Hematopoietic multipotent progenitor cell treated with erythropoietin and hydrocortisone succinate and interleukin-3 and kit ligand, for 15 days (in vitro differentiated cells): ENCODE data around the gene TNNI2.

Source experiments
- DNase-seq: peaks from one replicate; pipeline ENCODE4 v3.0.0-alpha.2; 2015; ENCODE audit warnings: low spot score

TNNI2 gene

DNA sequence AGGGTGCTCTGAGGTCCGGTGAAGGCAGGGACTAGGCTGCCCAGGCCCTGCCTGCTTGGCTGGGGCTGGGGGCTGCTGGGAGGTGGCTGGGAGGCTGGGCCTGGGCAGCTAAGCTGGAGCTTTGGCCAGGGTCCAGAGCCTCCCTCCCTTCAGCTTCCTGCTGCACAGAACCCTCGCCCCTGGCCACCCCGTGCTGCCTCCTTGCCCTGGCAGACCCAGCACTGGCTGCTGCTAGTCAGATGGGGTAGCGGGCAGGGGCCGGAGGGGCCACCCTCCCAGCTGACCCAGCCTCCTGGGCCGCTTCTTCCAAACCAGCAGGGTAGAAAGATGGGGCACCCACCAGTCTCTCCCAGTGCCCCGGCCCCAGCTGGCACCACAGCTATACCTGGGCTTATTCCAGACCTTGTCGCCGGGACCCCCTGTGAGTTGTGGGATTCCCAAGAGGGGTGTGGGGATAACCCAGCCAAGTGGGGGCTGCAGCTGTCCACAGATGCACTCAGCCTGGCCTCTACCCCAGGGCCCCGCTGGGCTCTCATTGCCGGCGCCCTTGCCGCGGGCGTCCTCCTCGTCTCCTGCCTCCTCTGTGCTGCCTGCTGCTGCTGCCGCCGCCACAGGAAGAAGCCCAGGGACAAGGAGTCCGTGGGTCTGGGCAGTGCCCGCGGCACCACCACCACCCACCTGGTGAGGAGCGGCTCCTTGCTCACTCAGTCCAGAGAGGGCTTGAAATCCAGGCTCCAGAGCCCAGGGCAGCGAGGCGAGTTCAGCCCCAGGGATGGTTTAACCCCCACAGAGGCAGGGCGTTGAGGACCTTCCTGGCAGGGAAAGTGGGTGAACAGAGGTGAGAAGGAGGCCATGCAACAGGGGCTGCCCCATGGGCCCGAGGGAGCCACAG lies 3.8 kb upstream of the TNNI2 start, which contains the start of gene SYT8:
Gene SYT8 (plus strand): TSS at position 212 of the 892 bp plus-strand sequence. CDS start 116 bp downstream, at position 328.
- DNase-seq: no peak

DNA sequence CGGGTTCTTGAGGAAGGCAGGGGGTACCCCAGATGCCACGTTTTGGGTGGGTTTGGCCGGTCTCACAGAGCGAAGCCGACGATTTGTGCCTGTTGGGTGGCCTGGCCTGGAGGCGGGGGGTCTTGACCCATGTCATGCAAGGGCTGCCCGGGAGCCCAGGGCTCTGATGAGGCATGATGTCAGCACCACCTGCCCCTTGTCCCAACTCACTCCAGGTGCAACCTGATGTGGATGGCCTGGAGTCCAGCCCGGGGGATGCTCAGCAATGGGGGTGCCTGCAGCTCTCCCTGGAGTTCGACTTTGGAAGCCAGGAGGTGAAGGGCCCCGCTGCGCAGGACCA lies 3.1 kb upstream of the TNNI2 start:
- no peak for DNase-seq

DNA sequence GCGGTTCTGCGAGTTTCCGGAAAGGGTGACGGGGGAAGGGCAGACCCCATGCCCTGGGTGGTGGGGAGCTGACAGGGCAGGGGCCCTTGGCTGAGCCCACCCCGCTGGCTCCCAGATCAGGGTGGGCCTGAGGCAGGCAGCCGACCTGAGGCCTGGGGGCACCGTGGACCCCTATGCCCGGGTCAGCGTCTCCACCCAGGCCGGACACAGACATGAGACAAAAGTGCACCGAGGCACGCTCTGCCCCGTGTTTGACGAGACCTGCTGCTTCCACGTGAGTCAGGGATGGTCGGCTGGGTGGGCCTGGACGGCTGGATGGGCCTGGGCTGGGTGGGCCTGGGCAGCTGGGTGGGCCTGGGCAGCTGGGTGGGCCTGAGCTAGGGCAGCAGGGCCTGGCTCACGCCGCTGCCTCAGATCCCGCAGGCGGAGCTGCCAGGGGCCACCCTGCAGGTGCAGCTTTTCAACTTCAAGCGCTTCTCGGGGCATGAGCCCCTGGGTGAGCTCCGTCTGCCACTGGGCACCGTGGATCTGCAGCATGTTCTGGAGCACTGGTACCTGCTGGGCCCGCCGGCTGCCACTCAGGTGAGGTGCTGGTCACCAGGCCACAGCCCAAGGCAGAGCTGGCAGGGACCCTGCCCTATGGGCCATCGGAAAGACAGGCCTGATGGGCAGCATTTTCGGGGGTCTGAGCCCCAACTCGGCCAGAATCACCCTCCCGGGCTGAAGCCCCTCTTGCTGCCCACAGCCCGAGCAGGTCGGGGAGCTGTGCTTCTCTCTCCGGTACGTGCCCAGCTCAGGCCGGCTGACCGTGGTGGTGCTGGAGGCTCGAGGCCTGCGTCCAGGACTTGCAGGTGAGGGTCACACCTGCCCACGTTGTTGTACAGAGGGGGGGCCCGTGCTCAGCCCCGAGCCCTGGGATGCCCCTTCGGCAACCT lies 2.5 kb upstream of the TNNI2 start:
- DNase-seq: no peak

DNA sequence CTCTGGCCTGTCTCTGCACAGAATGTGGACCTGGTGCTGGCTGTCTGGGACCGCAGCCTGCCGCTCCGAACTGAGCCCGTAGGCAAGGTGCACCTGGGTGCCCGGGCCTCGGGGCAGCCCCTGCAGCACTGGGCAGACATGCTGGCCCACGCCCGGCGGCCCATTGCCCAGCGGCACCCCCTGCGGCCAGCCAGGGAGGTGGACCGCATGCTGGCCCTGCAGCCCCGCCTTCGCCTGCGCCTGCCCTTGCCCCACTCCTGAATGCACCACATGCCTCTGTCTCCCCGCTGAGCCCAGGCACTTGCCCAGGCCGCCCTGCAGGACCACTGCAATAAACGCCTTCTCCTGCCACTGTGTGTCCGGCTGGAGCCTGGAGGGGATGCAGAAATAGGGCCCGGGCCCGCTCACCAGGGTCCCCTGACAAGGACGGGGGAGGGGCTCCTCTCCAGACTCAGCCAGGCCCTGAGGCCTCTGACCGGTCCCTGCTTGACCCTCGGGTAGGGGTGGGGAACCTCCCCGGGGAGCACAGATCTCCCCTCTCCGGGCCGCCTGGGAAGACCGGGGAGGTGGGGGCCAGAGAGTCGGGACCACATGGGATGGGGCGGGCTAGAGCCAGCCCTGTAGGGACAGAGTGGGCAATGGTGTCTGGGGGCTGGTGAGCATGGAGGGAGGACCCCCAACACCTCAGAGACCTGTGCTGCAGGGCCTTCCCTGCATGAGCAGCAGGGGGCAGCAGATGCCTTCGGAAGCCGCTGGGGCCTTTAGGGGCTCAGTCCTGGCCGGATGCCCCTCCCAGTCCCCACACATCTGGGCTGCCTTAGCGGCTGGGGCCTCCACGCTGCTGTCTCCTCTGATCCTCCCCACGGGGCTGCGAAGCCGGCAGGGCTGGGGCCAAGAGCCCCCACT lies 1.4 kb upstream of the TNNI2 start:
- peak; percentile 63 for DNase-seq

DNA sequence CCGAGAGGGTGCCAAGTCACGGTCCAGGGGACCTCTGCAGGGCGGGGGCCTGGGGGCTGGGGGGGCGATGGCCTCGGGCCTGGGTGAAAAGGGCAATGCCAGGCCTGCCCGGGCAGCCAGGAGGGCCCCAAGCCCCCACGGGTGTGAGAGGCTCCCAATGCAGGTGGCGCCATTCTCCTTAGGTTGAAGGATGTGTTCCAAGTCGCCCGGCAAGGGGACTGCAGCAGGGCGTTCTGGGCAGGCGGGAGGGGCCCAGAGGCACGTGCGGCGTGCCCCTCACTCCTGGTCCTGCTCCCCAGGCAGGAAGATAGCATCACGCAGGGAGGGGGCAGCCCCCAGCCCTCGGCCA lies 730 bp upstream of the TNNI2 start:
- no peak for DNase-seq

DNA sequence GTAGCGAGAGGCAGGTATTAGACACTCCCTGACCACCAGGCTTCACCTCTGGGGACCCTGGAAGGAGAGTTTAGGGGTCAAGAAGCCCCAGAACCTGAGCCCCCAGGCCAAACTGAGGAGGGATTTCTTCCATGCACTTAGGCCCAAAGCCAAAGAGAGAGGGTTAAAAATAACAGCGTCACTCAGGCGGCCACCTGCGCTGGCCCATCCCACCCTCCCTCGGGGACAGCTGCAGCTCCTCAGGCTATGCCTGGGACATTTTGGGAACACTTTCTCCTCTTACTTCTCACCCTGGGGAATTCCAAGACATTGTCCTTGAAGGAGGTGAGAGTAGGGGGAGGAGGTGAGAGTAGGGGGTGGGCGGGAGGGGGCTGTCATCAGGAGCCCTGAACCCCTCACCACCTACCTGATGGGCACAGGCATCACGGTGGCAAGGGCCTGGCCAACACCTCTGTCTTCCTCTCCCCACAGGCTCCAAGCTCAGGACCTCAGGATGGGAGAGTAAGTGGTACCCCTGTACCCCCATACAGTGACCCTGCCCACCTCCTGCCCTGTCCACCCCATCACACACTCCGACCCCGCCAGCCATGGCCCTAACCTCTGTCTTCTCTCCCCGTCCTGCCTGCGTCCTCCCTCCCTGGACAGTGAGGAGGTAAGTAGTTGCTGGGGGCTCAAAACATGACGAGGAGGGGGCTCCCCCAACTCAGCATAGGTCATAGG lies 583 bp downstream of the TNNI2 start:
- no peak for DNase-seq

DNA sequence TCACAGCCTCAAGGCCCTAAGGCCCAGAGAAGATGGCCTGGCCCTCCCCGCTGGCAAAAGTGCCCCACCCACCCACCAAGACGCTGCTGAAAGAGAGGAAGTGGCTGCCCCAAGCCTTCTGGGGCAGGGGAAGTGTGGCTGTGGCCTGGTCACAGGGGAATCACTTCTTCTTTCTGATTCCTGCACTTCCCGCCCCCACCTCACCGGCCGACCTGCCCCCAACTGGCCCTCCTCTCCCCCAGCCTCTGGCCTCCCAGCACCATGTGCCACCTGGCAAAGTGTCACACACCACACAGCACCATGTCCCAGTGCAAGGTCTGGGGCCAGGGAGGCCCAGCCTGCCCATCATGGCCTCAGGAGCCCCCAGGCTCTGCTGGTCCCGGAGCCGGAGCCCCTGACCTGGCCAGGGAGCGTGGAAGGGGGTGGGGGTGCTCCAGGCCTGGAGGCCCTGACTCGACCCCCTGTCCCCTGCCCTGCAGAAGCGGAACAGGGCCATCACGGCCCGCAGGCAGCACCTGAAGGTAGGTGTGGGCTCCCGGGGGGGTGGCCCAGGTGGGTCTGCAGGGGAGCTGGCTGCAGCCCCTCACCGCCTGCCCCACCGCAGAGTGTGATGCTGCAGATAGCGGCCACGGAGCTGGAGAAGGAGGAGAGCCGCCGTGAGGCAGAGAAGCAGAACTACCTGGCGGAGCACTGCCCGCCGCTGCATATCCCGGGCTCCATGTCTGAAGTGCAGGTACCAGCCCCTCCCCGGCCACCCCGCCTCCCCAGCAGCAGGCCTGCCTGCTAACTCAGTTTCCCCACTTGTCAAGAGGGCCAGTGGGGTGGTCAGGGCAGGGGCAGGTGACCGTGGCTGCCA lies 1.4 kb downstream of the TNNI2 start:
- DNase-seq: no peak

DNA sequence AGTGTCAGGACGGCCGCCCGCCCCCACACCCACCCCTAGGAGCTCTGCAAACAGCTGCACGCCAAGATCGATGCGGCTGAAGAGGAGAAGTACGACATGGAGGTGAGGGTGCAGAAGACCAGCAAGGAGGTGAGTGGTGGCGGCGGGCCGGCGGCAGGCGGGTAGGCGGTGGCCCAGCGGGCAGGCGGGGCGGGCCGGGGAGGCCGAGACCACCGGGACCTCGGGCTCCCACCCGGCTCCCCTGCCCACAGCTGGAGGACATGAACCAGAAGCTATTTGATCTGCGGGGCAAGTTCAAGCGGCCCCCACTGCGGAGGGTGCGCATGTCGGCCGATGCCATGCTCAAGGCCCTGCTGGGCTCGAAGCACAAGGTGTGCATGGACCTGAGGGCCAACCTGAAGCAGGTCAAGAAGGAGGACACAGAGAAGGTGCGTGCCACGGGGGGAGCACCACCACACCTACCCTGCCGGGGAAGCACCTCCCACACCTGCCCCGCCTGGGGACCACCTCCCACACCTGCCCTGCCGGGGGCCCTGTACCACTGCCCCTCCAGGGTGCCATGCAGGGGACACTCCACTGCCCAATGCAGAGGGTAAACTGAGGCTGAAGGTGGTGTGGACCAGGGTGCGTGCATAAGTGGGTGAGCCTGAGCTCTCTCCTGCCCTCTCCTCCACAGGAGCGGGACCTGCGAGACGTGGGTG lies 2.1 kb downstream of the TNNI2 start:
- no peak for DNase-seq

DNA sequence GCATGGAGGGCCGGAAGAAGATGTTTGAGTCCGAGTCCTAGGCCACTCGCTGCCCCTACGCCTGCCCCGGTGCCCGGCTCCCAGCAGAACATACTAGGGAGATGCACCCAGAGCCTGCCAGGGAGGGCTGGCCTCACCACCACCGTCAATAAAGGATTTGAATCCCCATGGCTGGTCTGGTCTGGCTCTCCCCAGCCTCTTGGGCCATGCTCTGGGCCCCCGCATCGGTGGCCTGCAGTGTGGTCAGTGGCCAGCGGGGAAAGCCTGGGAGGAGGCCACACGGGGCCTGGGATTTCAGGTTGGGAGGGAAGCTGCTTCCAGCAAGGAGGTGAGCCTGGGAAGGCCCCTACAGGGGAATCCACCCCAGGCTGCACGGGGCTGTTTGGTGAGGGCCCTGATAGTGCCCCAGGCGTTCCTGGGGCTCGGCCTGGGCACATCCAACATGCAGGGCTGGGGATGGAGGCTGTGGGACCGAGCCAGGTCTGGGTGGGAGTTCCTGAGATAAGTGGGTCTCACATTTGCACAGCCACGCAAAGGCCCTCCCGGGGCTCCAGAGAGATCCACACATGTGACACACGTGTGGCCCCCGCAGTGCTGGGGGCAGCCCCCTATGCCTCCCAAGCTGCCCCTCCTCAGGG lies 2.8 kb downstream of the TNNI2 start:
- DNase-seq: no peak

DNA sequence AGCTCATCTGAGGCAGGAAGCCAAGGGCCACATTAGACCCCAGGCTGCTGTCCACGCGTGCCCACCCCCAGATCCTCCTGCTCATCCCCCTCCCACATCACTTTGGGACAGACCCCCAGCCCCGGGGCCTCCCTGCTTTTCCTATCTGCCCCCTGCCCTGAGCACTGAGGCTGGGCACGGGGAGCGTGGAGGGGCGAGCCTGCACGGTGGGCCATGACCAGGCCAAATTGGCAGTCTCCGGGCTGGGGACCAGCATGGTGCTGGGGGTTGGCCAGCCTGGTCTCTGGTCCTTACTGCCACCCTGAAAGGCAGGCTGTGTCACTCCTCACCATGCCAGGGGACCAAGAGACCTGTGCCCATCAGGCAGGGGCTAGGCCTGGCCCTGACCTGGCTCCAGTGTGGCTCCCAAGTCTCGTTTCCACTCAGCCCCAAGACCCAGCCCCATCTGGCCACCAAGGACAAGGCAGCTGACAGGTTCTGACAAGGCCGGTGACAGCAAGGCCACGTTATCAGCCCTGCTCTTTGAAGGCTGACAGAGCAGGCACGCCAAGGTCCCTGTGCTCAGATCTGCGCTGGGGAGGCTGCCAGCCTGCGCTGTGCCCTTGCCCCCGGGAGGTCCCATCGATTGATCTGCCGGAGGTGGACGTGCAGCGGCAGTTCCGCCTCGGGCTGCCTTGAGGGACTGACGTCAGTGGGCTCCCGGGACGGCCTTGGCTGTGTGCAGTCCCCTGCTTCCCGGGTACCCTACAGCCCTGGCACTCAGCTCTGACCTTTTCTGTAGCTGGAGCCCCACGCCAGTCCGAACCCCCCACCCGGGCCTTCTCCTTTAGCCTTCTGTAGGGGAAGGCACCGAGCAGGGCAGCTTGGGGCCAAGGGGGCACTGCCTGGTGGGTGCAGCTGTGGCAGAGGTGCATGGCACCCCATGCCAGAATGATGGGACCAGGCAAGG lies 3.6 kb downstream of the TNNI2 start:
- DNase-seq: peak; percentile 71

DNA sequence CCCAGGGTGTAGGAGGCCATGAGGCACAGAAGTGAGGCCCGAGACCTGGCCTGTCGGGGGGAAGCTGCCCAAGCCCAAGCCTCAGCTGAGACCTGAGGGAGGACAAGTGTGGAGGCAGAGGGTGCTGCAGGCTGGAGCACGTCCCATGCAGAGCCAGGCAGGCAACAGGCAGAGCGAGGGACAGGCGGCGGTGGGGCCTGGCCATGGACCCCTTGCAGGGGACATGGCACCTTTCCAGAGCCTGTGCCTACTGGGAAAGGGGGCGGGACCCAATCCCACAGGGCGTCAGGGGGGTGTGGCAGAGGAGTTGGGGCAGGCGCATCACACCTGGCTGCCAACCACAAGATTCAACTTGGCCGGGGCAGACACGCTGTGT lies 4.3 kb downstream of the TNNI2 start:
- no peak for DNase-seq

DNA sequence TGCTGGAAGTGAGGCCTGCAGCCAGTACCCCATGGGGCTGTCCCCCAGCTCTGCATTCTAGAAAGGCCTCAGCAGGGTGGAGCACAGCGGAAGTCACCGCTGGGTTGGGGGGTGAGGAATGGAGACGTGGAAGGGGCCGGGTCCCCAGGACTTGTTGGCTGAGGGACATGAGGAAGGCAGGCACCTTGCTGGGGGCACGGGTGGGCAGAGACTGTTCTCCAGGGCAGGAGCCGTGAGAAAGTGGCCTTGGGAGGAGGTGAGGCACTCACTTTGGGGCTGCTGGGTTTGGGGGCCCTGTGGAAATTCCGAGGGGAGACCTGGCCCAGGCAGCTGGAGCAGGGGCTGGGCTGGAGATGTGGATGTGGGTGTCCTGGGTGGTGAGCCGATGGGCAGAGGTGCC lies 5.0 kb downstream of the TNNI2 start:
- peak; percentile 12 for DNase-seq

DNA sequence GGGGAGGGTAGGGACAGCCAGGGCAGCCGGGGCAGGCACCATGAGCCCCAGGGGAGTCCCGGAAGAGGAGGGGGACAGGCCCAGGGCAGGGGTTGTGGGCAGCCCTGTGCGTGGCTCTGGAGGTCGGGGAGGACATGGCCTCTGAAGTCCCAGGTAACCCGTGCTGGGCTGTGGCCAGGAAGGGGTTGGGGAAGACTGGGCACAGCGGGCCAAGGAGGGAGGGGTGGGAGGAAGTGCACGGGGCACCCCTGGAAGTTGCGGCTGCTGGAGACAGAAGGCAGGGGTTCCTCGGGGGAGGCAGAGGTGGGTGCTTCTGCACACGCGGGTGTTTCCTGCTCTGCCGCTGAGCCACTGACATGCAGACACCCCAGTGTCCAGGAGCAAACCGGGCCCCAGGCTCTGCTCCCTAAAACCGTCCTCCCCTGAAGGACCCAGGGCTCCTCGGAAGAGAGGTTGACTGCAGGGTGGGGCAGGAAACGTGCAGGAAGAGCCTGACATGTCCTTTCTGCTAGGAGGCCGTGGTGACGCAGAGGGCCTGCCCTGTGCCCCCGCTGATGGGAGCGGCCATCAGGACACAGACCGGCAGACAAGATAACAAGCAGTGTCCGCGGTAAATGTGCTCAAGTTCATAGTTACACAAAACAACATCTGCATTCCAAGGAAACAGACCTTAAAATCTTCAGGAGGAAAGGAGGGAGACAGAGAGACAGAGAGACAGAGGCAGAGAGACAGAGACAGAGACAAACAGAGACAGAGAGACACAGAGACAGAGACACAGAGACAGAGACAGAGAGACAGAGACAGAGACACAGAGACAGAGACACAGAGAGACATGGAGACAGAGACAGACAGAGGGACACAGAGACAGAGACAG lies 5.7 kb downstream of the TNNI2 start:
- peak; percentile 94 for DNase-seq

DNA sequence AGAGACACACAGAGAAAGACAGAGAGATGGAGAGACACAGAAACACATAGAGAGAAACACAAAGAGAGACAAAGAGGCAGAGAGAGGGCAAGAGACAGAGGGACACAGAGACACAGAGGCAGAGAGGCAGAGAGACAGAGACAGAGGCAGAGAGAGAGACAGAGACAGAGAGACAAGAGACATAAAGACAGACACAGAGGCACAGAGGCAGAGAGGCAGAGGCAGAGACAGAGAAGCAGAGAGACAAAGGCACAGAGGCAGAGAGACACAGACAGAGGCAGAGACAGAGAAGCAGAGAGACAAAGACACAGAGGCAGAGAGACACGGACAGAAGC lies 6.3 kb downstream of the TNNI2 start:
- no peak for DNase-seq

DNA sequence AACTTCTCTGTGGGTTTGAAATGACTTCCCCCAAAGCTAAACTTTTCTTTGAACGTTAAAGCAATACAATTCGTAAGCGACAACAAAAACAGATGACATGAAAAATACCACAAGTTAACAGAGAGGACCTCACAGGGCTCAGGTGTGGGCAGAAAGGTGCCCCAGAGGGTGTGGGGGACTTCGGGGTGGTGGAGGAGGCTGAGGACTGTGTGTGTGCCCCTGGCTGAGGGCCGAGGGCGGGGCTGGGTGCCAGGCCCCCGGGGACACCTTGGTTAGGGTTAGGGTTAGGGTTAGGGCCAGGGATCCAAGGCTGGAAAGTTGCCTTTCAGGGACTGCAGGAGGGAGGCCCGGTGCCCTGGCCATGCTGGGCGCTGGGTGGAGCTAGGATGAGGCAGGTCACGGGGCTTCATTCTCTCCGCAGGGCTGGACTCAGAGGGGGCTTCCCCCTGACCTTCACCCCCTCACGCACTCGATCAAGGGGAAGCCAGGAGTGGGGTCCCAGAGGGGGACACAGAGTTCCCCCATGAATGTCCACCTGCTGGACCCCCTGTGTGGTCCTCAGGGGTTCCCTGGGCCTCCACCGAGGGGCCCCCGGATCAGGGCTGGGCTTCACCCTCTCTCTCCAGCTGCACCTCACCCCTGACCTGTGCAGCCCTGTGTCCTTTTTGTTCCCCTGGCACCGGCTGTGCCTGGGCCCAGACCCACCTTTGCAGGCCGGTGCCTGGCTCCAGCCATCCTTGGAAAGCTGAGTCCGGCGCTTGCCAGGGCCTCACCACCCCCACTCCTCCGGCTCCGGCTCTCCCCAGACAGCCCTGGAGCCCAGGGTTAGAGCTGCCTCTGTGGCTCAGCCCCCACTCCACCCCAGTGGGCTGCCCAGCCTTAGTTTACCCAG lies 7.0 kb downstream of the TNNI2 start:
- peak; percentile 41 for DNase-seq

DNA sequence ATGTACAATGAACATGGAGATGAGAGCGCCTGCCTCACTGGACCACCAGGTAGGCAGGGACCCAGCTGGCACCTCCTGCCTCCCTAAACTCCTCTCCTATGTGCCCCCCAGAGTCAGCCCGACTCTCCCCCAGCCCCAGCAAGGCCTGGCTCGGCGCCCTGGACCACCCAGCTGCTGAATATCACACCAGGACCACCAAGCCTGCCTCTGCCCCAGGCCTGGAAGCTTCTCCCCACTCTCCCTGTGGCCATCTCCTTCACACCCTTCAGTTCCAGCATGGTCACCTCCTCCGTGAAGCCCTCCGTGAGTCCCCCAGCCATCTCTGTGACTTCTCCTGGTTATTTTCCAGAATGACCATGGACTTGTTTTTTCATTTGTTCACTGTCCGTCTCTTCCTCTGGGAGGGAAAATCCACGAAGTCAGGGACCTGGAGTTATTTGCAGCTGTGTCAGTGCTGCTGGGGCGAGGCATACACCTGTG lies 7.7 kb downstream of the TNNI2 start:
- no peak for DNase-seq
